AG10803 (cell line): ENCODE measurements around the gene PRKN.
"Not testable (repeated sequence)": the region's sequence is repeated elsewhere in the genome, so short reads cannot be mapped to it uniquely, and the experiment has no call there.

Source experiments
- DNase-seq: peaks from one replicate; pipeline ENCODE4 v3.0.0; 2010; ENCODE audit warnings: low read depth
- H3K4me3 ChIP-seq: 2 replicates; pipeline ENCODE4 v1.5.1; 2011; ENCODE audit warnings: mild to moderate bottlenecking, low read length, control low read depth
- TF ChIP-seq, protein P1 (sequence below): conservative IDR thresholded peaks from 2 replicates; pipeline ENCODE4 v1.5.1; 2011; ENCODE audit warnings: mild to moderate bottlenecking, low read length, control low read depth, inconsistent platforms

PRKN gene

DNA sequence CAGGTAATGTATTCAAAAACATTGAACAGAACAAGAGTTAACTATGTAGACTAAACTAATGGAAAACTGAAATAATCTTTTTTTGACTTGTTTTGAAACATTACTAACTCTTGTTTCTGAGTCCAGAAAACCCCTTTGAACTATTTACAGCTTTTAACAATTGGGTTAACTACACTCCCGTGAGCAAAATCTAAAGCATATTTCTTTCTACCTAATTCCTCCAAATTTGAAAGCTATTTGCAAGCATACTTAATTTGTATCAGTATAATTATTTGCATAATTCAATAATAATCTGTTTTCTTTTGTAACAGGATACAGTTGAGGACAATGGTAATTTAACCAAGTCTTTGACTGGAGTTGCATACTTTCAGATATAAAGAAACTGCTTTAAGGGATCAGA is 1391.1 kb downstream of the PRKN start:
- TF ChIP-seq, protein P1, sequence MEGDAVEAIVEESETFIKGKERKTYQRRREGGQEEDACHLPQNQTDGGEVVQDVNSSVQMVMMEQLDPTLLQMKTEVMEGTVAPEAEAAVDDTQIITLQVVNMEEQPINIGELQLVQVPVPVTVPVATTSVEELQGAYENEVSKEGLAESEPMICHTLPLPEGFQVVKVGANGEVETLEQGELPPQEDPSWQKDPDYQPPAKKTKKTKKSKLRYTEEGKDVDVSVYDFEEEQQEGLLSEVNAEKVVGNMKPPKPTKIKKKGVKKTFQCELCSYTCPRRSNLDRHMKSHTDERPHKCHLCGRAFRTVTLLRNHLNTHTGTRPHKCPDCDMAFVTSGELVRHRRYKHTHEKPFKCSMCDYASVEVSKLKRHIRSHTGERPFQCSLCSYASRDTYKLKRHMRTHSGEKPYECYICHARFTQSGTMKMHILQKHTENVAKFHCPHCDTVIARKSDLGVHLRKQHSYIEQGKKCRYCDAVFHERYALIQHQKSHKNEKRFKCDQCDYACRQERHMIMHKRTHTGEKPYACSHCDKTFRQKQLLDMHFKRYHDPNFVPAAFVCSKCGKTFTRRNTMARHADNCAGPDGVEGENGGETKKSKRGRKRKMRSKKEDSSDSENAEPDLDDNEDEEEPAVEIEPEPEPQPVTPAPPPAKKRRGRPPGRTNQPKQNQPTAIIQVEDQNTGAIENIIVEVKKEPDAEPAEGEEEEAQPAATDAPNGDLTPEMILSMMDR: no peak
- H3K4me3 ChIP-seq: no peak overlapping the region
- DNase-seq: no peak

GRCh38 chr6:161333410-161333809 is 1394.2 kb downstream of the PRKN start:
- TF ChIP-seq, protein P1: no peak
- DNase-seq: no peak
- H3K4me3 ChIP-seq: no peak overlapping the region

DNA sequence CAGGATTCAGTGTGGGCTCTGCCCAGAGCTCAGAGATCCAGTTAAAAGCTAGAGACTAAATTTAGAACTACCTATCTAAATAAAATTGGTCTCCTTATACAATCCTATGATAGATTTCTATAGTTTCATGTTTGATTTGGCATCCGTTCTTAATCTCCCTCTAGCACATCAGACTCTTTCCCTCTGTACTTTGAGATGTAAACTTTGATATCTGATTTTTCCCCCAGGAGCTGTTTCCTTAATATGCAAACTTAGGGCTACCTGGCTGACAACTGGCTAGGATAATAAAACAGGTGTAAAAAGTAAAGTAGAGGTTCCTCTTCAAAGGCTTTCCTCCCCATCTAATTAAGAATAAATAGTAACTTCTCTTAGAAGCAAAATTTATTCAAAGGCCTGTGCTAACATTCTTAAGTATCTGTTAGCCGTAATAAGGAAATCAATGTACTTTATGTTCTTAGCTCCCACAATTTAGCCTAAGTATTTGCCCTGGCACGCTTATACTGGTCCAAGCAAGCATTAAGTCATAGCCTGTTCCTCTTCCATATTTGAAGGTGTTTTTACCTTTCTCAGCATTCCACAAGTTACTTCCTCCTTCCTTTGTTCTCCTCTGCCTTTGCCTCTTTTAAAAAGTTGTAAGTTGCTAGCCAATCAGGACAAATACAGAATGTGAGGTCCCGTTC is 1396.0 kb downstream of the PRKN start:
- not testable (repeated sequence) for H3K4me3 ChIP-seq, DNase-seq

DNA sequence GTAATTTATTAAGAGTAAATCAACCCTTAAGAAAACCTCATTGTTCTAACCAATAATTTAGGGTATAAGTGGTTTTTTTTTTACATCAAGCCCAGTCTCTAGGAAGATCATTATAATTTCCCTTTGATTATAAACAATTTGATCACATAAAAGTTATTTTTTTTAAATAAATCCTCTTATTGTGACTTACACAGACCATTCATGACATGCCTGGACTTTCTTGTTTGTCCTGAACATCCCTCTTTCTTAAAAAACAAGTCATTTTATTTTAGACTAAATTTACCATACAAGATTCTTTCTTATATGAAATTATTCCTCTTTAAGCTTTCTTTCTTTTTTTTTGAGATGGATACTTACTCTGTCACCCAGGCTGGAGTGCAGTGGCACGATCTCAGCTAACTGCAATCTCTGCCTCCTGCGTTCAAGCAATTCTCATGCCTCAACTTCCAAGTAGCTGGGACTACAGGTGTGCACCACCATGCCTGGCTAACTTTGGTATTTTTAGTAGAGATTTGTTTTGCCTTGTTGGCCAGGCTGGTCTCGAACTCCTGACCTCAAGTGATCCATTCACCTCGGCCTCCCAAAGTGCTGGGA is 1400.1 kb downstream of the PRKN start:
- TF ChIP-seq, protein P1: no peak
- no peak overlapping the region for H3K4me3 ChIP-seq
- no peak for DNase-seq

DNA sequence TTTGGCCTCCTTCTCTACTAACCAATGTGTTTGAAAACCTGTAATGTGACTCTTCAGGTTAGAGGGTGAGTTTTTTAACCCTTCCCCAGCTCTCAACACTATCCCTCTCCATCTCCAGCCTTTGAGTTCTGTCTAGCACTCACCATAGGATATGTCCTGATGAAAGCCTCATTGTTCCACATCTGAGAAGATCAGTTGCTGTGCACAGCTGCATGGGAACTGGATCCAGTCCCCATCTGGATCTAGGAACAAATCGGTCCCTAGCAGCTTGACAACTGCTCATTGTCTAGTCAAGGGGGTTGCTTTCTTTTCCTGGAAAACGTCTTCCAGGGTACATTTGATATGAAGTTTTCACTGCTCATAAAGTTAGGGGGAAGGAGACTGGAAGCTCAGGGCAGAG is 1408.3 kb downstream of the PRKN start:
- no peak for DNase-seq
- H3K4me3 ChIP-seq: no peak overlapping the region
- TF ChIP-seq, protein P1: no peak

GRCh38 chr6:161318456-161318855 is 1409.1 kb downstream of the PRKN start:
- TF ChIP-seq, protein P1: no peak
- no peak overlapping the region for H3K4me3 ChIP-seq
- no peak for DNase-seq

- DNase-seq: no peak
- H3K4me3 ChIP-seq: no peak overlapping the region
- TF ChIP-seq, protein P1: no peak
These were observed 1411.0 kb downstream of the PRKN start for GRCh38 chr6:161316531-161316930.

GRCh38 chr6:161315246-161315917 is 1412.2 kb downstream of the PRKN start:
- not testable (repeated sequence) for H3K4me3 ChIP-seq, DNase-seq

- DNase-seq, H3K4me3 ChIP-seq: not testable (repeated sequence)
These were observed 1412.9 kb downstream of the PRKN start for GRCh38 chr6:161314541-161315245.
